NCI-H187 (cell line): ENCODE data around the gene EXO1.
"Not testable (repeated sequence)": the region's sequence is repeated elsewhere in the genome, so short reads cannot be mapped to it uniquely, and the experiment has no call there.

Source experiments
- DNase-seq, 2 experiments: peaks; one replicate each; lab custom pipeline; 2025; lab: John Stamatoyannopoulos, UW

EXO1 gene

DNA sequence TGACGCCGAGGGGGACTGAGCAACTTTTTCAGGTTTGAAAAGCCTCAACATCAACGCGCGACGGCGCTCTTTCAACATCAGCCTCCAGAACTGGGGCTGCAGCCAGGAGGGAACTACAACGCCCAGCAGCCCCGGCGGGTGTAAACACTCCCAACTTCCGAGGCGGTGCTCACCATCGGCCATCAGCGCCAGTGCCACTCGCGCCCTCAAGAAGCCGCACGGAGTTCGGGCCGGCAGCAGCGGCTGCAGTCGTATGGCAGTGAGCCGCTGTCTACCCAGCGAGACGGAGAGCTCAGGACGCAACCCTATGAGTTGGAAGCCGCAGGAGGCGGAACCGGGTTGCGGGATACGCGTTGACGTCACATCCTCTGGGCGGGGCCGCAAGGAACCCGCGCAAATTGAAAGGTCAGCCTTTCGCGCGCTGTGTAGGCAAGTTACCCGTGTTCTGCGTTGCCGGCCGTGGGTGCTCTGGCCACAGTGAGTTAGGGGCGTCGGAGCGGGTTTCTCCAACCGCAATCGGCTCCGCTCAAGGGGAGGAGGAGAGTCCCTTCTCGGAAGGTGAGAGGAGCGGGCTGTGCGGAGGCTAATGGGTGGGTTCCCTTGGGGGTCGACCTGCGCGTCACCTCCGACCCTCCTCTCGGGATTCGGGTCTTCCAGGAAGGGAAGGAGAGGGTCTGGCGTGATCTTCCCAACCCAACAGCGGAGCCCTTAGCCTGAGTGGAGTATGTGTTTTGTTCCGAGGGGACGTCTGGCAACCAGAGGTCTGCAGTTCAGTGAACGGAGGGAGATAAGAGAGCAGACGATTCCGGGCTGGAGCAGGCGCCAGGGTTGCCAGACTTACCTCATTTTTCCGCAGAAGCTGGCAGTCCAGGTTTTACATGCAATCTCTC lies at the start of gene EXO1:
Gene EXO1, plus strand, starts transcription at position 409 of the 890 bp plus-strand sequence. CDS start 2,222 bp downstream, outside the sequence.
- peak; percentile 52 to 71 for DNase-seq

DNA sequence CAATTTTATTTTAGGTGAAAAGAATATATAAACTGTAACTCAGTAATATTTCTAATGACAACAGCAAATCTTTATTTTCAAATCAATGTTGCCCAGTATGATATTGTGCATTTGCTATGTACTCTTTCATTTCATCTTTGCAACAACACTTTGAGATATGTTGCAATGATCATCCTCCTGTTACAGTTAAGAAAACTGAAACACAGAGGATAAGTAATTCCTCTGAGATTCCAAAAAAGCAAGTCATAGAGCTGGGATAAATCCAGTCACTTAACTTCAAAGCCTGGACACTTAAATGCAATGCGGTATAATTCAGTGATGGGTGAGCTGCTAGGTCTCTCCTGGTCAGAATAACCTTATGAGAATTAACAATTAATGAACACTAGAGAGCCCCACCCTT lies 48.6 kb upstream of the EXO1 start:
- DNase-seq = no peak

GRCh38 chr1:241800640-241801039 lies 47.4 kb upstream of the EXO1 start:
- no peak for DNase-seq

DNA sequence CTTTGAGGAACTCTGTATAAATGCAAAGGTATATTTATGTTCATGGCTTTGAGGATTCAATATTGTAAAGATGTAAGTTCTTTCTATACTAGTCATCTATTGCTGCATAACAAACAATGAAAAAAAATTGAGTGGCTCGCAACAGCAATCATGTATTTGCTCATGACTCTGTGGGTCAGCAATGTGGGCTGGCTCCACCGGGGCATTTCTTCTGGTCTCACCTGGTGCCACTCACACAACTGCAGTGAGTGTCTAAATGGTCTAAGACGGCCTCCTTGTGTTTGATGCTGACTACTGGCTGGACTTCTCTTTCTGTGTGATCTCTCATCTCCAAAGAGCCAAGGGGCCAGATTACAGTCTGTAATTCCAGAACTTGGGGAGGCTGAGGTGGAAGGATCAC lies 45.1 kb upstream of the EXO1 start:
- no peak for DNase-seq

- not testable (repeated sequence) for DNase-seq
Observed at GRCh38 chr1:241804706-241805105, 43.3 kb upstream of the EXO1 start.

- DNase-seq = no peak
Observed at GRCh38 chr1:241808265-241808664, 39.7 kb upstream of the EXO1 start.

DNA sequence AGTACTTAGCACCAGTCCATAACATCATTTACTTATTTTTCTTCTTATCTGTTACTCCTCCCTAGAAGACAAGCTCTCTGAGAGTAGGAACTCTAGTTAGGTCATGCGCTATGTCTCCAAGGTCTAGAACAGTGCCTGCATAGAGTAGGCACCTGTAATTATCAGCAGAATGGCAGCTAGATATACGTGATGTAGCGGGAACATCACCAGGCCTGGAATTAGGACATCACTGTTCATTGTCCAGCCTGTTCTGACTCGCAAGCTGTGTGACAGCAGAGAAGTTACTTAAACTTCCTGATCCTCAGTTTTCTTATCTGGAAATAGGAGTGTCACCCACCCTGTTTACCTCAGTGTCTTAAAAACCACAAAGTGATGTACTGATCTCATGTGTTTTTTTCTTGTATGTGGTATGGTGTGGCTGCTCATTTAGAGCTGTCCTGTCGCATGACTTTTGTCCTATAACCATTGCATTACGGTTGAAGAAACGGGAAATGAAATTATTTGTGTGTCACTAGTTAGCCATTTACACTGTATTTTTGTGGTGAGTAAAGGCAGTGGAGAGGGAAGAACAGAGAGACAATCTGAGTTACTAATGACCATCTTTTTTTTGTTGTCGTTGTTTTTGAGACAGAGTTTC lies 37.1 kb upstream of the EXO1 start:
- DNase-seq = no peak

- DNase-seq = no peak
Observed at GRCh38 chr1:241813768-241814320, 34.2 kb upstream of the EXO1 start.

- no peak for DNase-seq
Observed at GRCh38 chr1:241816008-241816407, 32.0 kb upstream of the EXO1 start.

GRCh38 chr1:241817331-241817792 lies 30.6 kb upstream of the EXO1 start:
- no peak for DNase-seq

DNA sequence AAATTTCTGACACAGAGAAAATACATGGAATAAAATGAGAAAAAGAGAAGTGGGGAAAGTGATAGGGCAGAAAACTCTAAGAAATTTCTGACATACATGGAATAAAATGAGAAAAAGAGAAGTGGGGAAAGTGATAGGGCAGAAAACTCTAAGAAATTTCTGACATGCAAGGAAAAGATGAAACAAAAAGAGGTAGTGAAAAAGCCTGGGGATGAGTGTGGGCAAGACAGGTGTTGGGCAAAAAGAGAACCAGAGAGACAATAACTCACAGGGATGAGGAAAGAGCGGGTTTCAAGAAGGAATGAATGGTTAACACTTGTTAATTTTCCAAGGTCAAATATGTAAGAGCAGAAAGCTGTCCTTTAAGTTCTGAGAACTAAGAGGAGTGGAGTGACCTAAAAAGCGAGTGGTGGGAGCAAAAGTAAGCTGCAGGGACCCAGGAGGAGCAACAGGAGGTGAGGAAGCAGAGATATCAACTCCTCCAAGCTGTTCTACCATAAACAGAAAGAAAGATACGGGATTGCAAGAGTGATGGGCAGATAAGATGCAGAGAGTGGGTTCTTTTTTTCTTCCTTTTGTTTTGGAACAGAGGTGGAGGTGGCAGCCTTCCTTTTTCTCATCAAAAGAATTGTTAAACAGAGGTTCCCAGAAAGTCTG lies 29.9 kb upstream of the EXO1 start:
- DNase-seq = no peak

DNA sequence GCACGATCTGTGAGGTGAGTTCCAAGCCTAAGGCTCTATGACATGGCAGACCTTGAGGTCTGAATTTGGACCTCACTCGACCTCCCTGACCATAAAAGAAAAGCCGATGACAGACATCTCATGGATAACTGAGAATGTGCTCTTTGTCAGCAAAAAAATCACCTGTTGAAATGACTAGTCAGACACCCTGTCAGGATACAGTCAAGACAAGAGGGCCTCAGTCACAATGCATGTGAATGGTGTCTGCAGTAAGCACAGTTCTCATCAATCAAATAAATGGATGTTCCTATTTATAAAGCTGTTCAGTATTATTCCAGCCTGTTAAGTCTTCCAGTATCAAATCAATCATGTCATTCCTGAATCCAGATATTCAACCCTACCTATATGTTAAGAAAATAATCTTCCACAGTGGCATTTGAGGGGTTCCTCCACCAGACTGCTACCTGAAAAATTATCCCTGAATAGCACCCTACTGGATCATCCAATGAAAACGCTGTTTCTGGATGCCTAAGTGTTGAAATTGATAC lies 28.6 kb upstream of the EXO1 start:
- DNase-seq = no peak

DNA sequence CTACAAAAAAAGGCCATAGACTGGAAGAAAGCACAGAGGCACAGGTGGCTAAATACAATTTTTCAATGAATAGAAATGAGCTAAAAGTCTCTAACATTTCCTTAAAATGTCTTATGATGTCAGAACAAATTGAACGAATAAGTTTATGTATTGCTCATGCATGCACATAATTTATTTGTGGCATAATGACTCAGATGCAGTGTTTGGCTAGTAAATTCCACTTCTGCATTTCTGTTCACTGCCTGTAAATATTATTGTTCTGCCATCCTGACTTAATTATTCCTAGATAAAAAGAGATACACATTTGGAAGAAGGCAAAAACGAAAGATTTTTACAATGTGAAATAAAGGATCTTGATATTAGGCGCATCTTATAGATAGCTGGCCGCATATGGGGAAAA lies 26.6 kb upstream of the EXO1 start:
- DNase-seq = no peak

DNA sequence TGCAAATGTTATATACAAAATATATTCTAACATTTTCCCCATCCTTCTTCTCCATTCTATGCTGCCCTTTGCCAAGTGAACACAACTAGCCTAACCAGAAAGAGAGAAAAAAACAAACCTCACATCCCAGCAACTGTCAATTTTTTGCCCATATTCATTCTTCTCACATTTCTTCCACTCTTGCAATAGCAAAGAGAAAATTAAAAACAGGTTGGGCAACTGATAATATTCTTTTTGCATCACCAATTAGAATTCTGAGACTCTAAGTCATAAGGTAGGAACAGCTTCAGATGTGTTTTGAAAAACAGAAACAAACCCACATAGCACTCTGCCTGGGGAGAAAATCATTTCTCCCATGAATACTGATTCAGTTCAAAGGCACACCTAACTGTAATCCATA lies 25.2 kb upstream of the EXO1 start:
- no peak for DNase-seq

- no peak for DNase-seq
Observed at GRCh38 chr1:241823925-241824324, 24.1 kb upstream of the EXO1 start.

GRCh38 chr1:241825581-241825980 lies 22.4 kb upstream of the EXO1 start:
- DNase-seq = no peak

DNA sequence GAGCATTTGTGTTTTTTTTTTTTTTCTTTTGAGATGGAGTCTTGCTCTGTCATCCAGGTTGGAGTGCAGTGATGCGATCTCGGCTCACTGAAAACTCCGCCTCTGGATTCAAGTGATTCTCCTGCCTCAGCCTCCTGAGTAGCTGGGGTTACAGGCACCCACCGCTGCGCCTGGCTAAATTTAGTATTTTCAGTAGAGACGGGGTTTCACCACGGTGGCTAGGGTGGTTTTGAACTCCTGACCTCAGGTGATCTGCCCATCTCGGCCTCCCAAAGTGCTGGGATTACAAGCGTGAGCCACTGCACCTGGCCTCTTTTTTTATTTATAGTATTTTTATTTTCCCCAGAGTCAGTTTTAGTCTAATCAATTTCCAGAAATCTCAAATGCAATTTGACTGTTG lies 21.4 kb upstream of the EXO1 start:
- not testable (repeated sequence) for DNase-seq

GRCh38 chr1:241827264-241827663 lies 20.7 kb upstream of the EXO1 start:
- no peak for DNase-seq

- no peak for DNase-seq
Observed at GRCh38 chr1:241828463-241829021, 19.5 kb upstream of the EXO1 start.

- no peak for DNase-seq
Observed at GRCh38 chr1:241829468-241829867, 18.5 kb upstream of the EXO1 start.

GRCh38 chr1:241834733-241835377 lies 13.1 kb upstream of the EXO1 start:
- DNase-seq = no peak
